DND-41 (cell line): Measurements from ENCODE around the gene ARPP19.

Source experiments
- CTCF ChIP-seq: IDR thresholded peaks from 2 replicates; pipeline ENCODE4 v1.5.1; 2012; ENCODE audit warnings: borderline replicate concordance, low read length, moderate library complexity, mild to moderate bottlenecking; ENCODE audit not compliant: poor library complexity, severe bottlenecking; ENCODE audit errors: extremely low read depth
- EZH2 ChIP-seq: IDR thresholded peaks from 3 replicates; pipeline ENCODE4 v1.6.1; 2012; ENCODE audit warnings: borderline replicate concordance, low read depth, mild to moderate bottlenecking, moderate library complexity, low read length, inconsistent platforms; ENCODE audit not compliant: severe bottlenecking

- no peak for TF ChIP-seq CTCF
- no peak for TF ChIP-seq EZH2
These were observed 794 bp downstream of the ARPP19 start for GRCh38 chr15:52567871-52568600.
